OCI-M2 (cell line): ENCODE measurements around the gene TSC22D1.
A peak's percentile ranks its signal among the peaks of the same experiment; 100 is the strongest.

ENCODE experiments used
- DNase-seq: peaks from one replicate; lab custom pipeline; 2025; ENCODE audit not compliant: unreplicated experiment; lab: John Stamatoyannopoulos, UW

TSC22D1 gene

DNA sequence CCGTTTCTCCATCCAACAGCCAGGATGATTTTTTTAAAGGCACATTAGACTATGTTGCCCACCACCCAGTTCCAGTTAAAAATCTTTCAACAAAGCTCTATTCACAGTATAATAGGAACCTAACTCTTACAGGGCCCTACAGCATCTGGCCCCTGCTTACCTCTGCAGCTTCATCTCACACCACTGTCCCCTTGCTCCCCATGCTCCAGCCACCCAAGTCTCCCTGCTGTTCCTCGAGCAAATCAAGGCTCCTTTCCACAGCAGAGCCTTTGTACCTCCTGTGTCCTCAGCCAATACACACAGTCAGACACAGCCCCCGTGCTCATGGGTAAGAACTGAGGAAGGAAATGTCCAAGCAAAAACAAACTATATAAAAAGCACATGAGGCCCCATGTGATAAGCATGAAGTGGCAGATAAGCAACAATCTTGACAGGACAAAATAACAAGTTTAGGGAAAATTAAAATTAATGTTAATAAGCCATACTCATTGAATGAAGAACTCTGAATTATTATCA is 67.5 kb downstream of the TSC22D1 start:
- no peak for DNase-seq

- DNase-seq = no peak
These were observed 68.5 kb downstream of the TSC22D1 start for GRCh38 chr13:44507639-44508038.

GRCh38 chr13:44506719-44507118 is 69.4 kb downstream of the TSC22D1 start:
- no peak for DNase-seq

DNA sequence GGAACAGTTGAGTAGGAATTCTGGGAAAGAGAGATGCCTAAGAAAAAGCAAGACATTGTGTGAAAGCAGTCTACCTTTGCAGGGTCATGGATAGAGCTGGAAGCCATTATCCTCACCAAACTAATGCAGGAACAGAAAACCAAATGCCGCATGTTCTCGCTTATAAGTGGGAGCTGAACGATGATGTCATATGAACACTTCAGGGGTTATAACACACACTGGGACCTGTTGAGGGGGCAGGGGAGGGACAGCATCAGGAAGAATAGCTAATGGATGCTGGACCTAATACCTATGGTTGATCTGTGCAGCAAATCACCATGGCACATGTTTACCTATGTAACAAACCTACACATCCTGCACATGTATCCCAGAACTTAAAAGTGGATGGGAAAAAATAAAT is 69.9 kb downstream of the TSC22D1 start:
- no peak for DNase-seq

DNA sequence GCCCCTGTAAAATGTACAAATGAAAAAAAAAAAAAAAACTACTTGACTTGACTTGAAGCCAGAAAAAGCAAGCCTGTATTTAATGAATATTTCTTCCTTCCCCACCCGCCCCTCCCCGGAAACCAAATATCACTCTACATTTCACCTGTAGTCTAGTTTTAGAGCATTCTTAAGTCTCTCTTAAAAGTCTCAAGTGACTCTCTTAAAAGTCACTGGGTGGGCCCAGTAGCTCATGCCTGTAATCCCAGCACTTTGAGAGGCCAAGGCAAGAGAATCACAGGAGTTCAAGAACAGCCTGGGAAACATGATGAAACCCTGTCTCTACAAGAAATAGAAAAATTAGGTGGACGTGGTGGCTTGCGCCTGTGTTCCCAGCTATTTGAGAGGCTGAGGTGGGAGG is 72.0 kb downstream of the TSC22D1 start:
- DNase-seq = no peak

- DNase-seq = no peak
These were observed 77.2 kb downstream of the TSC22D1 start for GRCh38 chr13:44498969-44499368.

DNA sequence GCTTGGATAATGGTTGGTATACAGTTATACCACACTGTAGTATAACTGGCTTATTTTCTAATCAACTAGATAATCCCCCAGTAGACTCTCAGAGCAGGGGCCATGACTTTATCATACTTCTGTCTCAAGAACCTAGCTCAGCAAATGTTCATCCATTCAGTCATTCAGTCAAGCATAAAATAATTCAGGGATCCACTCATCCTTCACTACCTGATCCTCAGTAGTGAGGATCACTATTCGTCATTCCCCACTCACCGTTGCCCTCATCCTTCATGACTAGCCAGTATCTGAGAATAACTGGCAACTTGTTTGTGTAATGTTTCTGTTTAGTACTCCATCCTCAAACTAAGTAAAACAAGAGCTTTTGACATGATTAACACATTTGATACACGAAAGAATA is 77.6 kb downstream of the TSC22D1 start:
- no peak for DNase-seq

- no peak for DNase-seq
These were observed 78.3 kb downstream of the TSC22D1 start for GRCh38 chr13:44497801-44498200.

DNA sequence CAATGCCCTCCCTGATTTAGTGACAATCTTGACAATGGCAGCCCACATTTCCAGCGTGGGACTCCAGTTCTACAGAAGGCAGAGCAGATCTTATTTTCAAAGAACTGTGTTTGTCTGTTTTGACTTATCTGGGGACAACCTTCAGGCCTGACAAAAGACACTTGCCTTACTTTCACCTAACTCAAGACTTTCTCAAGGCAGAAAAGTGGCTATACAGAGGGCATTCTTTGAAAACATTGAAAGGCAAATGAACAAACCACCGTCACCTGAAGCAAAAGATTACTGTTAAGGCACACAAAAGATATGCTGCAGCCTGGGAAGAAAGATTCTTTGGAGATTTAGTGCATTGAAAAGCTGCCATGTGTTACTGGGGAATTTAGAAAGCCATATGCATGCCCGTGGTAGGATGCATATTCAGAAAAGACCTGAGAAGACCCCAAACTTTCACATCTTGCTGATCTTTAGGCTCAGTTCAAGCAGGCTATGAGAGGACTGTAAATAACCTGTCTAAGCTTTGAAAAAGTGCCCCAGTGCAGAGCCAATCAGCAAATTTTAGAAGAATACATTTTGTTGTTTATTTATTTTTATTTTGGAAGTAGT is 82.8 kb downstream of the TSC22D1 start:
- DNase-seq = no peak

DNA sequence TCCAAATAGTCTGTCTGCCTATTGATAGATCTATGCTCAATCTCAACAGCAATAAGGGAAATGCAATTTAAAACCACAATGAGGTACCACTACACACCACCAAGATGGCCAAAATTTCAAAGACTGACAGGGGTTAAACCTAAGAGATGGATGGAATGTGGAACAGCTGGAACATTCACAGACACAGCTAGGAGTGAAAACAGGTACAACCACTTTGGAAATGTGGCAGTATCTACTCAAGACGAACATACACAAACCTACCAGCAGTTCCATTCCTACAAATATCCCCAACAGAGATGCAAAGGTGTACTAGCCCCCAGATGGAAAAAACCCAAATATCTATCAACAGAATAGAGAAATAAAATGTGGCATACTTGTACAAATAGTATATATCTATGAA is 86.4 kb downstream of the TSC22D1 start:
- no peak for DNase-seq

DNA sequence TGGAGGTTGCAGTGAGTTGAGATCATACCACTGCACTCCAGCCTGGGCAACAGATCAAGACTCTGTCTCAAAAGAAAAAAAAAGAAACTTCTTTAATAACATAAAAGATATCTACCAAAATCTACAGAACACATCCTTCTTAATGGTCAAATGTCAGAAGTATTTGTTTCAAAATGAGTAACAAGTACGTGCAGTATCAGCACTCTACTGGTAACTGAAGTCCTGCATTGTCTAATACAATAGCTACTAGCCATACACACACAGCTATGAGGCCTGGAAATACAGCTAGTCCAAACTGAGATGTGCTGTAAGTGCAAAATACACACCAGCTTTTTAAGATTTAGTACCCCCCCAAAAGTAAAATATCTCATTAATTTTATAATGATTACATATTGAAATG is 88.1 kb downstream of the TSC22D1 start:
- DNase-seq = no peak

DNA sequence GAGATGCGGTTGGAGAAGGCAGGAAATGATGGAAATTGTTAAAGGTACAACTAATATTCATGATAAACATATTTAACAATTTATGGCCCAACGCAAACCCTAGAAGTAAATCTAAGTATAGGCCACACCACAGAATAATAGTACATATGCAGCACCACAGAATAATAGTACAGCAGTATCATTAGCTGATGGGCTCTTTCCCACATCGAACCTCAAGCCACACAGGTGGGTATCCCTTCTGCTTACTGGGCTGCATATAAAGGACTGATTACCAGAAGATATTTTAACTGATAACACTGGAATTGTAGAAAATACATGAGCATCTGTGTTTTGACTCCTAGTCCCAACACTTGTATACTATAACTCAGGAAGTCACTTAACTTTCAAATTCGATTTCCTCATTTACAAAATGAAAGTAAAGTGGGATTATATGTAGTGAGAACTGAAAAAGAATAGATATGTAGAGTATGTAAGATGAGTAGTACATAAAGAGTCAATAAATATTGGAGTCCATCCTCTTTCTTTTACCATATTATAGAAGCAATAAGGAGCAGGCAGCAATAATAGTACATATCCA is 91.5 kb downstream of the TSC22D1 start:
- no peak for DNase-seq

DNA sequence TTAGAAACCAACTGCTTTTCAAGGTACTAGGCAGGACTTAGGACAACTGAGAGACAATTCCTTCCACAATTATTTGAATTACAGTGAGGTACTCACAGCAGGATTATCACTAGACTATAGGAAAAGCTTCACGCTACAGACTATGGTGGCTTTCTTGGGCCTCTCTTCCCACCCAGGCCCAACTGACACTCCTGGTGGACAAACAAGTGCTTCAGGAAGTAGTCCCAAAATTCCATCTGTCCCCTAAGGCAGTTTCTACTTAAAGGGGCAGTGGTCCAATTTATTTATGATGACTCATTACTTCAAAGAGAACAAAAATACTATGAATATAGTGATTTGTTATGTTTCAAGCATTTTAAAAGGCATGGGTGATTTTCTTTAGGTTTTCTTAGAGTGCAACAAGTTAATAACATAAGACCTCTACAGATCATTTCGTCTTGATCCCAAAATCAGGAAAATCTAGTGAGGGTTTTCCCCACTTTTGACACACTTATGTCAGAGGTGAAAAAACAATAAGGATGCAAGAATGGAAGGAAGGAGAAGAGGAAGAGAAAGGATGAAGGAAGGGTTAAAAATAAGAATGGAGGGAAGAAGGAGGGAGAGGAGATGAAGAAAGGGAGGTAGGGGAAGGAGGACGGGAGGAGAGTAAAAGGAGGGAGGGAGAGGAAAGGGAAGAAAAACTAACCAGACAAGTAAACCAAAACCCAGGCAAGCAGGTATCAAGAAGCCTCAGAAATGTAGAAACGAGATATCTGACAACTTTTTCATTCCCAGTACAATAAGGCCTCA is 101.8 kb downstream of the TSC22D1 start:
- no peak for DNase-seq

DNA sequence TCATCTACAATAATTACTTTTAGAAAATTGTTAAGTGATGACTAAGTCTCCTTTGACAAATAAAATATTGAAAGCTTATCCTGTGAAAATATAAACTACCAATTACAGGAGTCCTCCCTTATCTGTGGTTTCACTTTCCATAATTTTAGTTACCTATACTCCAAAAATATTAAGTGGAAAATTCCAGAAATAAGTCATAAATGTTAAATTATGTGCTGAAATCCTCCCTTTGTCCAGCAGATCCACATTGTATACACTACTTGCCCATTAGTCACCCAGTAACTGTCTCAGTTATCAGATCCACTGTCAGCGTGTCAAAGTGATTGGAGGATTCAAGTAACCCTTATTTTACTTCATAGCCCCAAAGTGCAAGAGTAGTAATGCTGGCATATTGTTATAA is 104.4 kb downstream of the TSC22D1 start:
- DNase-seq = no peak

DNA sequence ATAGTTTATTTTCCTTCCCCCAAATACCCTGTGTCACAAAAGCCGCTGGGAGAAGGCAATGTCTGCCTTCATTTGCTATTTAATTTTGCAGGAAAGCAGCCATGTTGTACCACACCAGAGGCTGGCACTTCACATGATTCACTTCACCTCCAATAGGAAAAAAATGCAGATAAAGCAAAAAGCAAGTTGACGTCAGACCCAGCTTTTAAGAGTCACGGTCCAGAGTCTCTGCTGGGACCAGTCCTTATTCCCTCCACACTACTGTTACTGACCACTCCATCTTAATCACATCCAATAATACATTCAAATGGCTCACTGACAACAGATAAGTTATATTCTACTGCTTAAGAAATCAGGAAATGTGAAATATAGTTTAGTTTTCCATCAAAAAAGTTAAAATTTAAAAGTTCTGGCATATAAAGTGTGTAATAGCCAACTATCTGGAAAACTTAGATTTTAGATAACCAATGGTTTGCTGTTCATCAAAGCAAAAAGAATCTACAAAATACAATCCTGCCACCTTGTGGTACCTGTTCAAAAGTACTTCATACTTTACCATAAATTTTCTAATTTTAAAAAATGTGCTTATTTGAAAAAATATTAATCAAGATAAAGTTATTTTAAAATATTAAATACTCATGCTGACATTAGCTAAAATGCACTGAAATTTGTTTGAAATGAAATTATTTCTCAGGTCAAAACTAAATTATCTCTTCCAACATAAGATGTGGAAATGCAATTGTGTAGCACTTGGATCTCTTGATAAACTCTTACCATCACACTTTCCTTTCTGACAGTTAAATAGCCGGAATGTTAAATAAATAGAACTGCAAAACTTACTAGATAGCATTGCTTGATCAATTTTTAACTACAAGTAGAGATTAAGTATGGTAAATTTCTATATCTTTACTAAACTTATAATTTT is 105.2 kb downstream of the TSC22D1 start:
- peak; percentile 18 for DNase-seq

GRCh38 chr13:44468874-44469273 is 107.3 kb downstream of the TSC22D1 start:
- DNase-seq = no peak

DNA sequence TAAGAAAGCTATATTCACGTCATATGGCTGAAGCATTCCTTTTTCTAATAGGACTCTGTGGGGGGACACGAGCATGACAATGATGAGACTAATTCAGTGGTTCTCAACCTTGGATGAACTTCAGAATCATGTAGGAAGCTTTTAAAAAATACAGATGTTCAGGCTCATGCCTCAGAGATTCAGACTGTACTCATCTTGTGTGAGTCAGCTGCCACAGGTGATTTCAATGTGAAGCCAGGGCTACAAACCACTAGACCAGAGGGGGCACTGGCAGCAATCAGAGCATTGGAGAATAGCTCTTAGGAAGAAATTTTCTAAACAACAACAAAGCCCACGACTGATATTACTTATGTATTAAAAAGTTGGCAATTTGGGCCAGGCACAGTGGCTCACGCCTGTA is 110.8 kb downstream of the TSC22D1 start:
- DNase-seq = no peak

DNA sequence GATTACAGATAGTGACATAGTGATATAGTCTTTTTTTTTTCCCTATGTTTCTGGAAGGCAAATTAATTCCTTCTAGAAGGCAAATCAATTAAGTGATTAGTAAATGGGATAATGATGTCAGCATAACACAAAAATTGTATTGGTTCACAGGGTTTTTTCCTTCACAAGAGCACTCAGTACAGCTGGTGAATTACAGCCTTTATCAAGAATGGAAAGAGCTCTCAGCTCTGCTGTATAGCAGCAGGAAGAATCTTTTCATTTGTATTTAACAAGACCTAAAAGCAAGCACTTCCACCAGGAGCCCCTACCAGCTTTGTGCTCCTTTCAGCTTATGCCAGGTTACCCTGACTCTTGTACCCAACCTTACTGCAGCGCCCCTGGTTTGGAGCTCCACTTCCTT is 111.7 kb downstream of the TSC22D1 start:
- no peak for DNase-seq

DNA sequence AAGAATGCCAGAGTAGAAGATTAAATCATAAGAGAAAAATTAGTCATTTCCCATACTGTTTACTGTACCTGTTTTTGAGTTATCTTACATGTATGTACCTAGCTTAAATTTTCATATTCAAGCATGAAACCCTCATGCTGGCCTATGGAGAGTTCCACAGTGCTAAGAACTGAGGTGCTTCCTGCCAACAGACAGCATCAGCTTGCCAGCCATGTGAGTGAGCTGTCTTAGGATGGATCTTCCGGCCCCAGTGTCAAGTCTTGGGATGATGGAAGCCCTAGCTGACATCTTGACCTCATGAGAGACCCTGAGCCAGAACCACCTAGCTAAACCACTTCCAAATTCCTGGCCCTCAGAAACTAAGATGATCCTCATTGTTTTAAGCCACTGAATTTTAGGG is 112.4 kb downstream of the TSC22D1 start:
- DNase-seq = no peak

GRCh38 chr13:44459674-44460073 is 116.5 kb downstream of the TSC22D1 start:
- no peak for DNase-seq

DNA sequence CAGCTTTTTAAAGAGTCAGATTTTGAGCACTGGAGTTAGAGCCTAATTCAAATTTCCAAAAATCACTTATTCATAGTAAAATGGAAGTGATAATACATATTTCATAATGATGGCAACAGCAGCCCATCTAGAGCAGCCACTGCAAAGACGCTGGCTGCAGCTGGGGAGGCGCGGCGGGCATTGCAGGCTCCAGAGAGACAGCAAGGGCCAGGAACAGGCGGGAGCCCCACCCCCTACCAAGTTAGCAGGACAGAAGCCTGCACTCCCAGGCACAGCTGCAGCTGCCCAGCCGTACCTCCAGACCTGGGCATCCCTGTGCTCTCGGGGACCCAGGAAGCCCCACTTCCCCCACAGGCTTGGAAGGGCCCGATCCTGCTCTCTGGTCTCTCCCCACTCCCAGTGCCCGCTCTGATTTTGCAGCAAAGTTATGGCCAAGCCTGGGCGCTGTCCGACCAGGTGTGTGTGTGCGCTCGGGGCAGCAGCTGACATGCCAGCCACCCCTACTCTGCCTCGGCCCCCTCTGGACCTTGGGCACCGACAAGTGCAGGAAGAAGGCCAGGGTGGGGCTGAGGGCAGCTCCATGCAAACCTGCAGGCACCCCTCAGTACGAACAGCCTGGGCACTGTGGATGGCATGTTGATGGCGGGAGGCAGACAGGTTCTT is 117.7 kb downstream of the TSC22D1 start:
- no peak for DNase-seq
